PC-9 (cell line): ENCODE data around the gene PARD6B.

Experiments
- EZH2 ChIP-seq: fragments of 200-600 bp; sonication (generic); IDR thresholded peaks from 2 replicates; pipeline ENCODE4 v1.8.0; 2017; ENCODE audit warnings: antibody characterized with exemption, low read depth
- TF ChIP-seq, protein P1 (sequence below): fragments of 200-600 bp; sonication (generic); conservative IDR thresholded peaks from 2 replicates; pipeline ENCODE4 v1.6.1; 2017; ENCODE audit warnings: mixed run types, antibody characterized with exemption, mild to moderate bottlenecking, moderate library complexity

DNA sequence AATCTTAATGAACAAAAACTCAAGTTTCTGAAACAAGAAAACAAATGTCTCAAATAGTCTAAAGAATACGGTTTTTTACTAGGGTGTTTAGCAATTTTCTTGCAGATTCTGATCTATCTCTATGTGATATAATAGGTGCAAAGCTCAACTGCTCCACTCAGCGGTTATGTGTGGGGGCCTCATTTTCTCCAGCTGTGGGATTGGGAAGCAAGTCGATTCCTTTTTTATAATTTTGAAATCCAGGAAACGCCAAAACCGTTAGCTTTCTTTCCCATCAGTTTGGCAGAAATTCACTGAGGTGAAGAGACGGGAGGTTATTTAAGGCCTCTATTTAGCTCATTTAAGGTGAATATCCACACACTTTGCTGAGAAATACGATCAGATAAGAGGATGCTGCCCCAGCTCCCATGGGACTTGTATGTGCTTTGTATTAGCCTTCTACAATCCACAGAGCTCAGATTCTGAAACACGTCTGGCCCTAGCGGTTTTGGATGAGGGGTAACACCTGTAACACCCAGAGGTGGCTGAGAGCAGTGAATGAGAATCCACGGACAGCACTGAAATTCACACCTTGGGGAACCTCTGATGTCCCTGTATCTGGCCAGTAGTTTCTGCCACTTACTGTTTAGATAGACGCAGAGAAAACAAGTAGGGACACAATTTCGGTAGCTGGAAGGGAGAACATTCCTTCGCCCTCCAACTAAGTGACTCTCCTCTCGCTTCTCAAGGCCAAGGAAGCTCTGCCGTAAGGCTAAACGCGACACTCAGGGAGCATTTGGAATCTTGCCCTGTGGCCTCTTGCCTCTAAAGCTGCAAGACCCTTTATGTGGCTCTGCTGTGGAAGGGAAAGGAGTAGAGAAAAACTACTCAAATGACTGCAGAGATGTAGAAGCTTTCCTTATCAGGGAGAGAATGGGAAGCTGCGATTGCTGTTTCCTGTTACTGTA lies 56.9 kb downstream of the PARD6B start:
- TF ChIP-seq, protein P1, sequence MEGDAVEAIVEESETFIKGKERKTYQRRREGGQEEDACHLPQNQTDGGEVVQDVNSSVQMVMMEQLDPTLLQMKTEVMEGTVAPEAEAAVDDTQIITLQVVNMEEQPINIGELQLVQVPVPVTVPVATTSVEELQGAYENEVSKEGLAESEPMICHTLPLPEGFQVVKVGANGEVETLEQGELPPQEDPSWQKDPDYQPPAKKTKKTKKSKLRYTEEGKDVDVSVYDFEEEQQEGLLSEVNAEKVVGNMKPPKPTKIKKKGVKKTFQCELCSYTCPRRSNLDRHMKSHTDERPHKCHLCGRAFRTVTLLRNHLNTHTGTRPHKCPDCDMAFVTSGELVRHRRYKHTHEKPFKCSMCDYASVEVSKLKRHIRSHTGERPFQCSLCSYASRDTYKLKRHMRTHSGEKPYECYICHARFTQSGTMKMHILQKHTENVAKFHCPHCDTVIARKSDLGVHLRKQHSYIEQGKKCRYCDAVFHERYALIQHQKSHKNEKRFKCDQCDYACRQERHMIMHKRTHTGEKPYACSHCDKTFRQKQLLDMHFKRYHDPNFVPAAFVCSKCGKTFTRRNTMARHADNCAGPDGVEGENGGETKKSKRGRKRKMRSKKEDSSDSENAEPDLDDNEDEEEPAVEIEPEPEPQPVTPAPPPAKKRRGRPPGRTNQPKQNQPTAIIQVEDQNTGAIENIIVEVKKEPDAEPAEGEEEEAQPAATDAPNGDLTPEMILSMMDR = peak; percentile 87
- no peak for TF ChIP-seq EZH2
